GM23248 (cell line): Measurements from ENCODE around the gene MYT1.

Experiments
- EZH2 ChIP-seq: fragments of 200-600 bp; sonication (generic); IDR thresholded peaks from 2 replicates; pipeline ENCODE4 v1.6.1; 2018; ENCODE audit warnings: antibody characterized with exemption, mild to moderate bottlenecking; ENCODE audit not compliant: insufficient read depth, poor library complexity, severe bottlenecking
- EZH2phosphoT487 ChIP-seq: fragments of 200-600 bp; sonication (generic); IDR thresholded peaks from 2 replicates; pipeline ENCODE4 v1.6.1; 2018; ENCODE audit warnings: antibody characterized with exemption, moderate library complexity, mild to moderate bottlenecking, low read depth; ENCODE audit not compliant: insufficient read depth

- TF ChIP-seq EZH2 (no peak), EZH2phosphoT487 (no peak)
Observed at GRCh38 chr20:64264091-64264490, 99.8 kb downstream of the MYT1 start.
